Measurements from ENCODE around the gene BACH1.

DNA sequence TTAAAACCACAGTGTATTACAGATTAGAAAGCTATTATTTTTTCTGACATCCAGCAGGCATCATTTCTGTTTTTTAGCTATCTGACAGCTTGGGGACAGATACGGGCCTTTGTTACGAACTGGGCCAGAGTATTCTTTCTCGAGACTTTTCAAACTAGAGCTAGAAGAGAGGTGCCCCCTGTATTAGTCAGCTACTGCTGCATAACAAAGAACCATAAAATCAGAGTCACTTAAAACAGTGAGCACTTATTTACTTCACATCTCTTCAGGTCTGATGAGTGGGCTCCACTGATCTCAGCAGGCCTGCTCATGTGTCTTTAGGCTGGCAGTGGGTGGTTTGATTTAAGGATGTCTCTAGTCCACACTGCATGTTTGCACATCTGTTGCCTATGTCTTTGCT is 67.8 kb downstream of the BACH1 start:
- TF ChIP-seq POLR2A (IDR thresholded peaks at IDR 0.05) (no peak), POLR2AphosphoS5 (IDR thresholded peaks at IDR 0.05) (no peak)
- TF ChIP-seq, protein P1, sequence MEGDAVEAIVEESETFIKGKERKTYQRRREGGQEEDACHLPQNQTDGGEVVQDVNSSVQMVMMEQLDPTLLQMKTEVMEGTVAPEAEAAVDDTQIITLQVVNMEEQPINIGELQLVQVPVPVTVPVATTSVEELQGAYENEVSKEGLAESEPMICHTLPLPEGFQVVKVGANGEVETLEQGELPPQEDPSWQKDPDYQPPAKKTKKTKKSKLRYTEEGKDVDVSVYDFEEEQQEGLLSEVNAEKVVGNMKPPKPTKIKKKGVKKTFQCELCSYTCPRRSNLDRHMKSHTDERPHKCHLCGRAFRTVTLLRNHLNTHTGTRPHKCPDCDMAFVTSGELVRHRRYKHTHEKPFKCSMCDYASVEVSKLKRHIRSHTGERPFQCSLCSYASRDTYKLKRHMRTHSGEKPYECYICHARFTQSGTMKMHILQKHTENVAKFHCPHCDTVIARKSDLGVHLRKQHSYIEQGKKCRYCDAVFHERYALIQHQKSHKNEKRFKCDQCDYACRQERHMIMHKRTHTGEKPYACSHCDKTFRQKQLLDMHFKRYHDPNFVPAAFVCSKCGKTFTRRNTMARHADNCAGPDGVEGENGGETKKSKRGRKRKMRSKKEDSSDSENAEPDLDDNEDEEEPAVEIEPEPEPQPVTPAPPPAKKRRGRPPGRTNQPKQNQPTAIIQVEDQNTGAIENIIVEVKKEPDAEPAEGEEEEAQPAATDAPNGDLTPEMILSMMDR (IDR thresholded peaks at IDR 0.05) = no peak

All from breast epithelium (tissue), 3 donors.